SK-MEL-5 (cell line): ENCODE results near the gene ACSF3. TPM values are rescaled to one million over a fixed set of nuclear protein-coding genes. Genes with fewer than 3 reads are reported as not detected.
"Not testable (repeated sequence)": the region's sequence is repeated elsewhere in the genome, so short reads cannot be mapped to it uniquely, and the experiment has no call there.

Experiments
- DNase-seq: peaks from one replicate; pipeline ENCODE4 v3.0.0-alpha.2; 2016; ENCODE audit warnings: low read depth, low spot score
- in situ Hi-C: cut with HindIII; loops from 2 replicates; pipeline ENCODE4 v1.10.0; 2016; ENCODE audit warnings: low sequenced_read_pairs, high pct_unique_total_duplicates, low pct_unique_long_range_greater_than_20kb
- total RNA-seq: library from RNA; depleted of rRNA; stranded (reverse); fragments of >200 nt; shearing (Covaris generic); gene quantifications from 2 replicates; pipeline ENCODE4 v1.2.3, GENCODE V29; 2014

The ACSF3 gene
- total RNA-seq, 1 experiment from 2014 or later, result 20.6 TPM

DNA sequence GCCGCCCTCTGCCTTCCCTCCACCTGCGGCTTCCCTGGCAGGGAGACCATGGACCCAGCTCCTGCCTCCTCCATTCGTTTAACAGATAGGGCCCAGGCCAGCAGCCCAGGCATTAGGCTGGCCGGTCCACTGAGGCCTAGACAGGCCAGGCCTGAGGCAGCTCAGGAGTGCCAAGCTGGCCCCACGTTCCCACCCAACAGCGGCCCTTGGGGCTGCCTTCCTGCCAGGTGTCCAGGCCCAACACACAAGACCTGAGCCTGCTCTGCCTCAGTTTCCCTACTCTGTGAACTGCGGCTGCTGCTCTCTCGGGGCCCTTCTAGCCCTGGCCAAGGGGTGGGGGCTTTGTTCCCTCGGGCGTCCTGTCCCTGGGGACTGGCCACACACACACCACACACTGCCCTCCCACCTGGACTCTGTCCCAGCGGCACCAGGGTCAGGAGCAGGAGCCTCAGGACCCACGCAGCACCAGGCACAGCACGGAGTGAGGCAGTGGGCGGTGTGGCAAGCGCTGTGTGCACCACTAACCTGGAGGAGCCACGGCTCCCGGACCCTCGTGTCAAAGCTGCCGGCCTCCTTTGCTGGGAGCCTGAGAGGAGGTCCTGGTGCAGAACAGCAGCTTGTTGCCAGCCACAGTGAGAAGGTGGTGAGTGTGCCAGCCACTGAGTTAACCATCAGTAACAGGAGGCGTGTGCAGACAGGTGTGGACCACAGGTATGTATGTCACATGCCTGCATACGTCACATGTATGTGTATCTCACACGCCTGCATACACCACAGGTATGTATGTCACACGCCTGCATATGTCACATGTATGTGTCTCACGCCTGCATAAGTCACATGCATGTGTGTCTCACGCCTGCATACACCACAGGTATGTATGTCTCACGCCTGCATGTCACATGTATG lies 63.3 kb downstream of the ACSF3 start:
- in situ Hi-C loops, result no loop called here

GRCh38 chr16:89157778-89158177 lies 64.1 kb downstream of the ACSF3 start:
- in situ Hi-C loops, result no loop called here

More for the DNA sequence above, 63.3 kb downstream of the ACSF3 start:
- no peak for DNase-seq

DNA sequence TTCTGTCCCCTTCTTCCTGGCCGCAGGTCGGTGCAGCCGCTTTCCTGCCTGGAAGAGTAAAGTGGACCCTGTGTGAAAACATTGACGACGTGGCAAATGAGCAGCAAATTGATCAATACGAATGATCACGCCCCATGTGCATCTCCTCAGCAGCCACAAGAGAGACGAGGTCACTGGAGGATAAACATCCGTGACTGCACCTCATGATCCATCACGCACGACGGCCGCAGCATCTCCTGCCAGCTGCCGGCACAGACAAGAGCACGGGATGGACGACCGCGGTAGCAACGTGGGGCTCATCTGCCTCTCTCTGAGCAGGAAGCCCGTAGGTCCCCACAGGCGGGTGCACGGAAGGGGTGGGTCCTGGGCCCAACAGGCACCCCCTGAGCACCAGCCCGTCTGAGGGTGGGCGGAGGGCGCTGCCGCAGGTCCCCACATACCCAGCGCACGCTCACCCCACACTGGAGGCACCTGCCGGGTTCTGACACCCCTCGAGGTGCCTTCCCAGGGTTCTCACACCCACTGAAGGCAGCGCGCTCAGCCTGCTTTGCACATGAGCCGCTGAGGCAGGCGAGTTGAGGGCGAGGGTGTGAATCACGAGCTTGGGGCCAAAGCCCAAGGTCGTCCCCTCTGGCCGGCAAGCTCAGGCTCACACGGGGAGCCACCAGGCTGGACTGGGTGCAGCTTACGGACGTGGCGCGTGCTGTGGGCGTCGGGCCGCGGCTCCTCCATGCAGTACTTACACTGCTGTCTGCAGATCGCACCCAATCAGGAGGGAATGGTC lies 65.6 kb downstream of the ACSF3 start:
- no peak for DNase-seq
- in situ Hi-C loops, result no loop called here

More at GRCh38 chr16:89157778-89158177, 64.1 kb downstream of the ACSF3 start:
- DNase-seq, result no peak

- no peak for DNase-seq
- in situ Hi-C loops, result no loop called here
These were observed 66.2 kb downstream of the ACSF3 start for GRCh38 chr16:89159850-89160354.

- DNase-seq, result no peak
- in situ Hi-C loops, result no loop called here
These were observed 67.5 kb downstream of the ACSF3 start for GRCh38 chr16:89160977-89161701.

GRCh38 chr16:89161763-89162713 lies 68.4 kb downstream of the ACSF3 start:
- in situ Hi-C loops, result no loop called here
- DNase-seq, result no peak

DNA sequence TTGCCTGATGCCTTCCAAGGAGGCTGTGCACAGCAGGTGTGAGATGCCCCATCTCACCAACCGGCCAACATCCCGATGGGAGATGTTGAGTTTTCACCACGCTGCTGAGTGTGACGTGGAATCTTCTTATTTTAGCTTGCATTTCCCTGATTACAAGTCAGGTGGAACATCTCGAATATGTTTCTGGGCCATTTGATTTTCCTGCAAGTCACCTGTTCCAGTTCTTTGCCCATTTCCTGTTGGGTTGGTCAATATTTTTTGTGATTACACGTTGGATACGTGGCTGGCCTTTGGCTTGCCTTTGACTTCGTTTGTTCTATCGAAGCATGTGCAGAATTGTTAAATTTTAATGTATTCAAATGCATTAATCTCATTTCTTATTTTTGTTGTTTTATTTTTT lies 69.6 kb downstream of the ACSF3 start:
- no peak for DNase-seq
- in situ Hi-C loops, result no loop called here

DNA sequence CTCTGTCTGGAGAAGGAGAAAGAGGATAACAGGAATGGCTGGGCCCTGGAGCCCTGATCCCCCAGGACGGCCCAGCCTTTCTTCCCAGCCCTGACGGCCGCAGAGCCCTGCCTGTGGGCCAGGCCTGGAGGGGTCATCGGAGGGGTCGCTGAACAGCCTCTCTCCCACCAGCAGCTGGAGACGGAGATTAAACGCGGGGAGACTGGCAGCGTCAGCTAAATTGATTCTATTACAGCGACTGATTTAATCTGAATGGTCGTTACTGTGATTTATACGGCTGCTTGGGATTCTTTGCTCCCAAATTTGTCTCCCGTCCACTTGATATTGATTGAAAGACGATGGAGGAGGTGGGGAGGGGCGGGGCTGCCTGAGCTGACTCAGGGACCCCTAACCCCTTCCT lies 70.8 kb downstream of the ACSF3 start:
- in situ Hi-C loops, result no loop called here
- DNase-seq, result no peak

DNA sequence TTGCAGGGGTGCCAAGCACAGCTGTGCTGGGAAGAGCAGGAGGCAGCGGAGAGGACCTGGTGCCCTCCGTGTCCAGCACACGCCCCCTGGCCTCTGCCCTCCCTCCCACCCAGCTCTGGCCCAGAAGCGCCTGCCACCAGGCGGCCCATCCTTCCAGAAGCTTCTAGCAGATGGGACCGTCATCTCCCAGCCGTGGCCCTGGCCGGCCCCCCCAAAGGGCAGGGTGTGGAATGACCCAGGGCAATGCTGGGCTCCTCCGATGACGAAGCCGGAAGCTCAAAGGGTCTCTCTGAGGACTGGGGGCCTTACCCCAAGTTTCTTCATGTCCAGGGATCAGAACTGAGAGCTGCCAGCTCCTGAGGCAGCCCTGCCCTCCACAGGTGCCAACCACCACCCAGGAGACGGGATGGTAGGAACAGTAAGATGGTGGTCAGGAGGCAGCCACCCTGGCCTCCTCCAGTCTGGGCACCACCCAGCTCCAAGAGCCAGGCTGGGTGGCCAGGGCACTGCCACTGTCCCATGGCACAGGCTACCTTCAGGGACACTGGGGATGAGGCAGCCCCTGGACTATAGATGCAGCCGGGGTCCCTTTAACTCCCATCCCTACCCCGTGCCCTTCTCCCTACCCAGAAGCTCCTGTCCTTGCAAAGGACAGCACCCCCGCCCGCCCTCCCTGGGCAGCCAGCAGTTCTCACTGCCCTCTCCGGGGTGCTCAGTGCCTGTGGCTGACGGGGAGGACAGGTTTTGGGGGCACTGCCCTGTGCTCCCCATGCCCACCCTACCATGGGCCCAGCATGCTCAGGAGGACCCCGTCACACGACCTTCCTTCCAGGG lies 71.4 kb downstream of the ACSF3 start:
- DNase-seq, result no peak
- in situ Hi-C loops, result no loop called here

- in situ Hi-C loops, DNase-seq: not testable (repeated sequence)
These were observed 72.0 kb downstream of the ACSF3 start for GRCh38 chr16:89165681-89165979.

- in situ Hi-C loops, result no loop called here
- DNase-seq, result no peak
These were observed 73.2 kb downstream of the ACSF3 start for GRCh38 chr16:89166696-89167424.

DNA sequence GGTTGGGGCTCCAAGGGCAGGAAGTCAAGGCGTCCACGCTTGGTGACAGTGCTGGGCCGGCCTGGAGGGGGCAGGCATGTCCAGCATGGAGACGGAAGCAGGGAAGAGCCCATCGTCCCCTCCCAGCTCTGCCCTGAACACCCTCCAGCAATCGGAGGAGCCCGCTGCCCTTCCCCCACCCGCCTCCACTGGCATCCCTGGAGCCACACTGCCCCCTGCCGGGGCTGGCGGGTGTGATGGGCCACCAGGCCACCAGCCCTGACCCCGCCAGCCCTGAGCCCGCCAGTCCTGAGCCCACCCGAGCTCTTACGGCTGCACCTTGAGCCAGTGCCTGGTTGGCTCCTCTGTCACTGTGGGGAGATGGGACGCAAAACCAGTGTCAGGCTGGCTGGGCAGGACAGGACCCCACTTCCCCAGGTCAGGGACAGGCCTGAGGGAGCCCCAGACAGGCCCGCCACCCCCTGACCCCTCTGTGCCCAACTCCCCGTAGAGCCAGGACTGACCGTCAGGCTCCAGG lies 73.8 kb downstream of the ACSF3 start:
- peak; percentile 81 for DNase-seq
- in situ Hi-C loops, result no loop called here

GRCh38 chr16:89168381-89169189 lies 74.9 kb downstream of the ACSF3 start:
- in situ Hi-C loops, result no loop called here

DNA sequence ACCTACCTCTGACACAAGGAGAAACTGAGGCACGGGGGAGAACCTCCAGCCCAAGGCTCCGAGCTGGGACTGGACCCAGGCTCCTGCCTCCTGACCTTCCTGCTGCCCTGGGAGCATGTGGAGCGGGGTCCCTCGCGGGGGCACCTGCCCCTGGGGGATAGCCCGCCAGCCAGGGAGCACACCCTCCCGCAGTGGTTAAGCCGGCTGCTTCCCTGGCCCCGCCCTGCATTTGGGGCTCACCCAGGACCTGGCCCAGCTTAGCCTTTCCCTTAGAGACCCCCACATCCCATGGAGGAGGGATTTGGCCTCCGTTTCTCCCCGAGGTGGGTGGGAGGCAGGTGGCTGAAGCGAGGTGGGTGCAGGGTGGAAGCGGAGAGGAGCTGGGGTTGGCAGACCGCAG lies 76.1 kb downstream of the ACSF3 start:
- DNase-seq, result no peak
- in situ Hi-C loops, result no loop called here

More at GRCh38 chr16:89168381-89169189, 74.9 kb downstream of the ACSF3 start:
- no peak for DNase-seq
